Endothelial cell (in vitro differentiated cells): Measurements from ENCODE around the gene NBPF3. TPM values are rescaled to one million over a fixed set of nuclear protein-coding genes. Genes with fewer than 3 reads are reported as not detected.

Experiments
- DNase-seq: peaks from one replicate; pipeline ENCODE4 v3.0.0; 2021; ENCODE audit warnings: low spot score
- H3K27ac Mint-ChIP-seq: one replicate; pipeline ENCODE4 v1.8.0; 2021; ENCODE audit warnings: mixed read lengths, inconsistent platforms; ENCODE audit not compliant: unreplicated experiment
- H3K27me3 Mint-ChIP-seq: one replicate; pipeline ENCODE4 v1.8.0; 2021; ENCODE audit warnings: mild to moderate bottlenecking, moderate library complexity, mixed read lengths, inconsistent platforms; ENCODE audit not compliant: unreplicated experiment
- H3K36me3 Mint-ChIP-seq: one replicate; pipeline ENCODE4 v1.8.0; 2021; ENCODE audit warnings: mild to moderate bottlenecking, low read depth, mixed read lengths, inconsistent platforms; ENCODE audit not compliant: unreplicated experiment
- H3K4me1 Mint-ChIP-seq: one replicate; pipeline ENCODE4 v1.8.0; 2021; ENCODE audit warnings: mild to moderate bottlenecking, mixed read lengths, inconsistent platforms; ENCODE audit not compliant: unreplicated experiment
- H3K4me3 Mint-ChIP-seq: one replicate; pipeline ENCODE4 v1.8.0; 2021; ENCODE audit warnings: mild to moderate bottlenecking, mixed read lengths, inconsistent platforms; ENCODE audit not compliant: unreplicated experiment
- H3K9me3 Mint-ChIP-seq: one replicate; pipeline ENCODE4 v1.8.0; 2021; ENCODE audit warnings: mixed read lengths, inconsistent platforms; ENCODE audit not compliant: unreplicated experiment
- long read RNA-seq: library from polyadenylated mRNA; unstranded; transcript quantifications from one replicate; pipeline ENCODE4 v2.0.0, GENCODE V29; 2020; ENCODE audit not compliant: unreplicated experiment
- total RNA-seq: library from RNA; stranded (reverse); fragmentation: NEBNext Ultra II Directional; extraction: Animal tissue kit (Norgen Biotek cat#: 25700); gene quantifications from one replicate; pipeline ENCODE4 v1.2.1, GENCODE V29; 2021; ENCODE audit not compliant: unreplicated experiment
- TF ChIP-seq, protein P1 (sequence below): fragments of 200-600 bp; sonication (generic); IDR thresholded peaks from one replicate; pipeline ENCODE4 v1.5.0; 2021; ENCODE audit warnings: antibody characterized with exemption; ENCODE audit not compliant: unreplicated experiment

Gene NBPF3, protein sequence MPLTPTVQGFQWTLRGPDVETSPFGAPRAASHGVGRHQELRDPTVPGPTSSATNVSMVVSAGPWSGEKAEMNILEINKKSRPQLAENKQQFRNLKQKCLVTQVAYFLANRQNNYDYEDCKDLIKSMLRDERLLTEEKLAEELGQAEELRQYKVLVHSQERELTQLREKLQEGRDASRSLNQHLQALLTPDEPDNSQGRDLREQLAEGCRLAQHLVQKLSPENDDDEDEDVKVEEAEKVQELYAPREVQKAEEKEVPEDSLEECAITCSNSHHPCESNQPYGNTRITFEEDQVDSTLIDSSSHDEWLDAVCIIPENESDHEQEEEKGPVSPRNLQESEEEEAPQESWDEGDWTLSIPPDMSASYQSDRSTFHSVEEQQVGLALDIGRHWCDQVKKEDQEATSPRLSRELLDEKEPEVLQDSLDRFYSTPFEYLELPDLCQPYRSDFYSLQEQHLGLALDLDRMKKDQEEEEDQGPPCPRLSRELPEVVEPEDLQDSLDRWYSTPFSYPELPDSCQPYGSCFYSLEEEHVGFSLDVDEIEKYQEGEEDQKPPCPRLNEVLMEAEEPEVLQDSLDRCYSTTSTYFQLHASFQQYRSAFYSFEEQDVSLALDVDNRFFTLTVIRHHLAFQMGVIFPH
- 11.1 TPM for total RNA-seq
- long read RNA-seq, partial matches to known transcripts: 0 of 6 reads
- long read RNA-seq, other reads (novel, unspliced or antisense): 6 of 6 reads

DNA sequence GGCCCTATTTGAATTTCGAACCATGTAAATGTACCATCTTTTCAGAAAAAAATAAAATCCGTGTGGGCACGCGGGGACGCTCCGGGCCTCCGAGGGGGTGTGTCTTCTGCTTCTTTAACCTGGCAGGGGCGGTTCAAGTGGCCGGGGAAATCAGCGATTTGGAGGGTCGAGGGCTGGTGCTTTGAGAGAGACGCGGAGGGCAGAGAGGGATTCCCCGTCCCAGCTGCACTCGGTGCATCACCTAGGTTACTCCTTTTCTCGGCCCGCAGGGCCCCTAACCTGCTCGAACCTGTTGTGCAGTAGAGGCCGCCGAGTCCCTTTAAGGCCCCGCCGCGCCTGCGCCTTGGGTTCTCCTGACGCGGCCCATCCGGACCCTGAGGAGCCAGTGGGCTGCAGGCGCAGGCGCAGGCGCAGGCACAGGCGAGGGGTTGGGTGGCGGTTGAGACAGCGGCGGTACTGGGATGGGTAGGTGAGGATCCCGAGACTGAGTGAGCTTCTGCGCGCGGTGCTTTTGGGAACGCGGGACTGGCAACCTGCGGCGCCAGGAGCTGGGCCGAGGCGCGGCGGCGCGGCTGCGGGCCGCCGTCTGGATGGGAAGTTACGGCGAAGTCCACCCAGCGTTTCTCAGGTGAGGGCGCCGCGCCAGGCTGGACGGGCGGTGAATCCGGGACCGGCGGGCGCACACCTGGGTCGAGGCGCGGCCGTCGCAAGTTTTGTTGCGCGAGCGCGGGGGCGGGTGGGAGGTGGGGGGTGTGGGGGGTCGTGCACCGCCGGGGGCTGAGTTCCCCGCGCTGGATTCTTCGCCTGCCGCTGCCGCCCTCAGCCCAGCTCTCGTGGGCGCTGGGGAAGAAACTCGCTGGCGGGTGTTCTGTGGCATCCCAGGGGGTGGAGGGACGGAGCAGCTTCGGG, at the start of gene NBPF3:
Gene NBPF3, plus strand, starts transcription at position 417 of the 909 bp plus-strand sequence. CDS start 4,950 bp downstream, outside the sequence.
- Mint-ChIP-seq H3K4me3 (peak within 1 kb of the TSS; percentile 94), H3K4me1 (peaks cover 8% of the 10 kb centered on the region), H3K27me3 (peaks cover 2% of the 10 kb centered on the region), H3K27ac (no peak within 1 kb of the TSS), H3K36me3 (peaks cover 4% of the 10 kb centered on the region), H3K9me3 (no peaks in the 10 kb centered on the region)
- DNase-seq: peak; percentile 84
- TF ChIP-seq, protein P1, sequence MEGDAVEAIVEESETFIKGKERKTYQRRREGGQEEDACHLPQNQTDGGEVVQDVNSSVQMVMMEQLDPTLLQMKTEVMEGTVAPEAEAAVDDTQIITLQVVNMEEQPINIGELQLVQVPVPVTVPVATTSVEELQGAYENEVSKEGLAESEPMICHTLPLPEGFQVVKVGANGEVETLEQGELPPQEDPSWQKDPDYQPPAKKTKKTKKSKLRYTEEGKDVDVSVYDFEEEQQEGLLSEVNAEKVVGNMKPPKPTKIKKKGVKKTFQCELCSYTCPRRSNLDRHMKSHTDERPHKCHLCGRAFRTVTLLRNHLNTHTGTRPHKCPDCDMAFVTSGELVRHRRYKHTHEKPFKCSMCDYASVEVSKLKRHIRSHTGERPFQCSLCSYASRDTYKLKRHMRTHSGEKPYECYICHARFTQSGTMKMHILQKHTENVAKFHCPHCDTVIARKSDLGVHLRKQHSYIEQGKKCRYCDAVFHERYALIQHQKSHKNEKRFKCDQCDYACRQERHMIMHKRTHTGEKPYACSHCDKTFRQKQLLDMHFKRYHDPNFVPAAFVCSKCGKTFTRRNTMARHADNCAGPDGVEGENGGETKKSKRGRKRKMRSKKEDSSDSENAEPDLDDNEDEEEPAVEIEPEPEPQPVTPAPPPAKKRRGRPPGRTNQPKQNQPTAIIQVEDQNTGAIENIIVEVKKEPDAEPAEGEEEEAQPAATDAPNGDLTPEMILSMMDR: no peak

DNA sequence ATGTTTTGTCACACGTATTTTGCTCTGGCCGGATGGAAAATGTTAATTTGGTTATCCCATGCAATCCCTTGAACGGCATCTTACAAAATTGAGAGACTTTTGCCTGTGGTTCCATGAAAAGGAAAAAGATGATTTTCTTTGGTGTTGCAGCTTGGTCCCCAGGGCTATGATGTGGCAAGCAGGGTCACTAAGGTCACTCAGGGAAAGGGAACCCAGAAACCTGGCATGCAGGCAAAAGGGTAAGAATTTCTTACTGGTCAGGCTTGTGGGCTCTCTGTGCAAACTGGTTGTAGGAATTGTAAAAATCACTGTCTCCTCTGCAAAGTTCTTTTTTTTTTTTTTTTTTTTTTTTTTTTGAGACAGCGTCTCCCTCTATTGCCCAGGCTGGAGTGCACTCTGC, 48.4 kb upstream of the NBPF3 start:
- H3K27me3 Mint-ChIP-seq: no peaks in the 10 kb centered on the region
- peaks cover under 1% of the 10 kb centered on the region for H3K9me3 Mint-ChIP-seq
- TF ChIP-seq, protein P1: no peak
- H3K36me3 Mint-ChIP-seq: peaks cover under 1% of the 10 kb centered on the region
- no peaks in the 10 kb centered on the region for H3K4me1 Mint-ChIP-seq
- no peak overlapping the region for H3K27ac Mint-ChIP-seq
- H3K4me3 Mint-ChIP-seq: no peak overlapping the region
- no peak for DNase-seq

DNA sequence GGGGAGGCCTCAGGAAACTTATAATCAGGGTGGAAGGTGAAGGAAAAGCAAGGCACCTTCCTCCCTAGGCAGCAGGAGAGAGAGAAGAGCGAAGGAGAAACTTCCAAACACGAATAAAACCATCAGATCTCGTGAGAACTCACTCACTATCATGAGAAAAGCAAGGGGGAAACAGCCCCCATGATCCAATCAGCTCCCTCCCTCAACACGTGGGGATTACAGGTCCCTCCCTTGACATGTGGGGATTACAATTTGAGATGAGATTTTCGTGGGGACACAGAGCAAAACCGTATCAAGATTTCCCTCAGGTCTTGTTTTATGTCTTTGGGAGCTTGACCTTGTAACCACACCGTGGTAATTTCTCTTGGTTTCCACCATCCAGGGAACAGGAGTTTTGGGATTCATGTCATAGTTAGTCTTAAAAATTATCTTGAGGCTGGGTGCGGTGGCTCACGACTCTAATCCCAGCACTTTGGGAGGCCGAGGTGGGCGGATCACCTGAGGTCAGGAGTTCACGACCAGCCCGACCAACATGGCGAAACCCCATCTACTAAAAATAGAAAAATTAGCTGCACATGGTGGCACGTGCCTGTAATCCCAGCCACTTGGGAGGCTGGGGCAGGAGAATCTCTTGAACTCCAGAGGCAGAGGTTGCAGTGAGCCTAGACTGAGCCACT, 47.2 kb upstream of the NBPF3 start:
- H3K27me3 Mint-ChIP-seq: peaks cover 1% of the 10 kb centered on the region
- H3K4me1 Mint-ChIP-seq: no peaks in the 10 kb centered on the region
- H3K27ac Mint-ChIP-seq: no peak overlapping the region
- H3K4me3 Mint-ChIP-seq: no peak overlapping the region
- H3K36me3 Mint-ChIP-seq: no peaks in the 10 kb centered on the region
- no peak for DNase-seq
- no peaks in the 10 kb centered on the region for H3K9me3 Mint-ChIP-seq
- TF ChIP-seq, protein P1: no peak

DNA sequence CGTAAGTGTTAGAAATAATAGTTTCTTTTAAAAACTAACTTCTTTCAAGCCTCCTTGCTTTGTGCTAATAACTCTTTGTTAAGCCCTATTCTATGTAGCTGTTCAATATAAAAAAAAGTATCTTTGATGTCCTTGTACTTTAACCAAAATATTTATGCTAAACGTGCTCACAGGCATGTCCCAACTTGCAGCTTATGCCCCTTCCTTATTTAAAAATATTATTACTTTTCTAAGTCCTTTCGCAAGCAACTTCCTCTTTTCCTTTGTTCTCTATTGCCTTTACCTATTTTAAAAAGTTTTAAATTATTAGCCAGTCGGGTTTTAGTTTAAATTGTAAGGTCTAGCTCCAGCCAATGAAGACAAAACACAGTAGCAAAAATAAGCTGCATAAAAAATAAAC, 43.4 kb upstream of the NBPF3 start:
- TF ChIP-seq, protein P1: no peak
- no peak overlapping the region for H3K27ac Mint-ChIP-seq
- H3K36me3 Mint-ChIP-seq: no peaks in the 10 kb centered on the region
- H3K4me3 Mint-ChIP-seq: no peak overlapping the region
- peaks cover 2% of the 10 kb centered on the region for H3K27me3 Mint-ChIP-seq
- H3K4me1 Mint-ChIP-seq: no peaks in the 10 kb centered on the region
- DNase-seq: no peak
- H3K9me3 Mint-ChIP-seq: no peaks in the 10 kb centered on the region
